HG03066 (cell line): ENCODE results near the gene CBFB.
"Not testable (repeated sequence)": the region's sequence is repeated elsewhere in the genome, so short reads cannot be mapped to it uniquely, and the experiment has no call there.

Experiments
- ATAC-seq: cut with Tn5 transposase; IDR thresholded peaks from one replicate; pipeline ENCODE4 v1.9.1; 2021; ENCODE audit warnings: low read depth; ENCODE audit not compliant: unreplicated experiment

The CBFB gene

GRCh38 chr16:67028696-67029253 is at the start of gene CBFB:
CBFB (plus strand) TSS chr16:67029149; CDS start chr16:67029408, 259 bp downstream.
- ATAC-seq, result peak; percentile 64

GRCh38 chr16:66983033-66983432 is 45.9 kb upstream of the CBFB start:
- ATAC-seq, result no peak

- no peak for ATAC-seq
These were observed 44.0 kb upstream of the CBFB start for GRCh38 chr16:66984892-66985311.

GRCh38 chr16:66986559-66986958 is 42.4 kb upstream of the CBFB start:
- no peak for ATAC-seq

- ATAC-seq, result no peak
These were observed 40.7 kb upstream of the CBFB start, which contains the start of gene CES4A for GRCh38 chr16:66988197-66988788. CES4A (plus strand) TSS chr16:66988589; CDS start chr16:66988773, 184 bp downstream.

- no peak for ATAC-seq
These were observed 37.3 kb upstream of the CBFB start for GRCh38 chr16:66991545-66992077.

- ATAC-seq, result not testable (repeated sequence)
These were observed 35.4 kb upstream of the CBFB start for GRCh38 chr16:66993558-66993957.

DNA sequence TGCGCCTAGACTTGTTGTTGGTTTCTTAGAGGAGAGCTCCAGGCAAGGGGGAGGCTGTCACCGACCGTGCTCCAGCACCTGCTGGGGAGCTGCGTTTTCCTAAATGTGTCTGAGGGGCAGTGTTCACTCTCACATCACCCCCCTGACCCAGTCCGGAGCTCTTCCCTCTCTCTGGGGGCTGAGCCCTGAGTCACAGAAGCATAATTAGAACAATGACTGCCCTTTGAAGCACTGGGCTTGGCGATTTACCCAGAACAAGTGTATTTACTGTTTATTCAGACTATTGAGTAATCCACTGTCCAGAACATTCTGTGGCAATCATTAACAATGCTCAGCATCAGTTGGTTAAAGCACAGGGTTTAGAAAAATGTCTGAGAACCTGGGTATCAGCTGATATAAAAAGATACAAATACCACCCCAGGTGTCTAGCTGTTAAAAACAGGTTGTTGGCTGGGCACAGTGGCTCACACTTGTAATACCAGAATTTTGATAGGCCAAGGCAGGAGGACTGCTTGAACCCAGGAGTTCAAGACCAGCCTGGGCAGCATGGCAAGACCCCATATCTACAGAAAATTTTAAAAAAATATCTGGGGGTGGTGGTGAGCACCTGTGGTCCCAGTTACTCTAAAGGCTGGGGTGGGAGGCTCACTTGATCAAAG is 32.5 kb upstream of the CBFB start:
- no peak for ATAC-seq

GRCh38 chr16:66996983-66997358 is 32.0 kb upstream of the CBFB start:
- no peak for ATAC-seq

DNA sequence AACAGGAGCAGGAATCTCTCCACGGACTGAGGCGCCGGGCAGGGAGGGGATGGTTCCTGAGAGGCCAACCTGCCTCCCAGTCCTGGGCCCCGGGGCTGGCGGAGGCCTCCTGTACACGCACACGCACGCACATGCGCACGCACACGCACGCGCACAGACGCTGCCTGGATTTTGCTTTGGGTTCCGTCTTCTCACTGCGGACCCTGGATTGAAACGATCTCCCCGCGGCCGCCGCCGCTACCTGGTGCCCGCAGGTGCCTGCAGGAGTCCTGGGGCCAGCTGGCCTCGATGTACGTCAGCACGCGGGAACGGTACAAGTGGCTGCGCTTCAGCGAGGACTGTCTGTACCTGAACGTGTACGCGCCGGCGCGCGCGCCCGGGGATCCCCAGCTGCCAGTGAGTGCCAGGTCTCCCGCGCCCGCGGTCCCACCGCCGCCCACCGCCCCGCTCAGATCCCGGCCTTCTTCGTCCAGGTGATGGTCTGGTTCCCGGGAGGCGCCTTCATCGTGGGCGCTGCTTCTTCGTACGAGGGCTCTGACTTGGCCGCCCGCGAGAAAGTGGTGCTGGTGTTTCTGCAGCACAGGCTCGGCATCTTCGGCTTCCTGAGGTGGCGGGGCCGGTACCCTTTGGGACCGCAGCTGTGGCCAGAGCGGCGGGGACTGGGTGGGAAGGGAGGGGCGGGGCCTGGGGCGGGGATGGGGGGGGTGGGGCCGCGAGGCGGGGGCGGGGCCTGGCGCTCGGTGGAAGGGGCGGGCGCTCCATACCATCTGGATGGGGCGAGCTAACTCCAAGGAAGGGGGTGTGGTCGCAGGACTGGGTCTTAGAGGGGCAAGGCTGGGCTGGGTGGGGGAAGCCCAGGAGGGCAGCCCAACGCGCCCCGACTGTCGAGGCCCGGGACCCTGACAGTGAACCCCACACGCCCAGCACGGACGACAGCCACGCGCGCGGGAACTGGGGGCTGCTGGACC is 28.3 kb upstream of the CBFB start:
- no peak for ATAC-seq

GRCh38 chr16:67001726-67002125 is 27.2 kb upstream of the CBFB start:
- no peak for ATAC-seq

DNA sequence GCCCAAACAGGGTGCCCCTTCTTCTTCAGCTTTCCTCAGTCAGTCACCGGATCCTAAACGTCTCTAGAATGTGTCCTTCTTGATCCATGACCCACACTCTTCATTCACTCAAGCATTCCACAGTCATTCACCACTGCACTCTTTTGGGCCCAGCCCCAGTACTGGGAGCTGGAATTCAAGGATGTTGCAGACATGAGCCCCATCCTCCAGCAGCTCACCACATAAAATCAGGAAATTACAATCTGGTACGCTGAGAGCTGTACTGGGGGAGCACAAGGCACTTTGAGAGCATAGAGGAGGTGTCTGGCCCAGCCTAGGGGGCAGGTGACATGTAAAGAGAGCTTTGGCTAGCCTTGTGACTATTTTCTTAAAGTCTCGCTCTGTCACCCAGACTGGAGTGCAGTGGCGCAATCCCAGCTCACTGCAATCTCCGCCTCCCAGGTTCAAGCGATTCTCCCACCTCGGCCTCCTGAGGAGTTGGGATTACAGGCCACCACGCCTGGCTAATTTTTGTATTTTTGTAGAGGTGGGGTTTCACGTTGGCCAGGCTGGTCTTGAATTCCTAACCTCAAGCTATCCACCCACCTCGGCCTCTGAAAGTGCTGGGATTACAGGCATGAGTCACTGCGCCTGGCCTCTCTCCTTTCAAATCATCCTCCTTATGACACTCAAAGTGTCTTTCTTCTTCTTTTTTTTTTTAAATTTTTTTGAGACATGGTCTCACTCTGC is 21.9 kb upstream of the CBFB start:
- ATAC-seq, result no peak

GRCh38 chr16:67009158-67009557 is 19.8 kb upstream of the CBFB start:
- ATAC-seq, result no peak

- no peak for ATAC-seq
These were observed 17.7 kb upstream of the CBFB start for GRCh38 chr16:67011274-67011673.

GRCh38 chr16:67013233-67013822 is 15.6 kb upstream of the CBFB start:
- ATAC-seq, result no peak

- no peak for ATAC-seq
These were observed 14.9 kb upstream of the CBFB start for GRCh38 chr16:67013823-67014633.

DNA sequence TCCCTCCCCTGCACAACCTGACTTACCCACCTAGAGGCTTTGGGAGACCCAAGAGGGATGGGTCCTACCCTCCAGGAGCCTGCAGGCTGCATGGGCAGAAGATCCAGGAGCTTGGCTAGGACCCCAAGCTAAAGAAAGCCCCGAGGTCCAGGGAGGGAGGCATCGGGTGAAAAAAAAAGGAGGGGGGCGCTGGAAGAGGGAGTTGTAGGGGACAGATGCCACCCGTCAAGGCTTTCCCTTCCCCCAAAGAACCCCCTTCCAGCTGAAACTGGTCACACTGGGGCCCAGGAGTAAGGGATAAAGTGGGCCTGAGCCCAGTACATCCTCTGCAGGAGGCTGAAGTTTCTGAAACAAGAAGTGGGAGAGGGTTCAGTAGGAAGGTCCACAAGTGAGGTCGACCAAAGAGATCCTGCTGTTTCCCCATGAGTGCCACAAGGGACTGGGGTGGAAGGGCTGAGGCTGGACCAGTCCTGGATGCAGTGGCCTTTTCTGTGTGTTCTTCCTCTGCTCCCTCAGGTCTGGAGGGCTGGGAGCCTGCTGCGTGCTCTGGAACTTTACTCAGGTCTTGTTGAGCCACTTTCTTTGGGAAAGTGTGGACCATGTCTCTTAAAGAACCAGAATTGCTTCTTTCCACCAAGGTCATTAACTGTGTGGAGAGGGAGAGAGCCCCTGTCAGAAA is 14.2 kb upstream of the CBFB start:
- ATAC-seq, result no peak

- ATAC-seq, result no peak
These were observed 13.6 kb upstream of the CBFB start for GRCh38 chr16:67015313-67015731.
